Psoas muscle (tissue), 8 donors: Measurements from ENCODE around the gene OSCP1. TPM values are rescaled to one million over a fixed set of nuclear protein-coding genes. Genes with fewer than 3 reads are reported as not detected.
A peak's percentile ranks its signal among the peaks of the same experiment; 100 is the strongest.
"Not testable (repeated sequence)": the region's sequence is repeated elsewhere in the genome, so short reads cannot be mapped to it uniquely, and the experiment has no call there.

ENCODE experiments used
- ATAC-seq, 4 donors: fragments of 200-7000 bp; cut with Tn5 transposase; one replicate each; pipeline ENCODE4 v1.9.1; 2020; ENCODE audit warnings: moderate library complexity in 3 of 4, mild to moderate bottlenecking in 2 of 4
- DNase-seq, 2 donors: peaks; one replicate each; pipeline ENCODE4 v3.0.0-alpha.2; 2020
- H3K27ac ChIP-seq: fragments of 200-600 bp; one replicate; pipeline ENCODE4 v1.8.0; 2022
- H3K27me3 ChIP-seq, 3 donors: fragments of 200-600 bp in 1 of 3; one replicate each; pipeline versions ENCODE4 v1.6.1 to v1.8.0; 2013 to 2022; ENCODE audit warnings: low read length in 2 of 3, mild to moderate bottlenecking in 2 of 3, moderate library complexity in 1 of 3; ENCODE audit not compliant: insufficient read depth in 3 of 3
- H3K36me3 ChIP-seq, 2 donors: fragments of 200-600 bp in 1 of 2; one replicate each; pipeline versions ENCODE4 v1.6.1 to v1.8.0; 2013 to 2022; ENCODE audit warnings: low read depth in 1 of 2, mild to moderate bottlenecking in 1 of 2, moderate library complexity in 1 of 2; ENCODE audit not compliant: insufficient read depth in 1 of 2
- H3K4me1 ChIP-seq: fragments of 200-600 bp; one replicate; pipeline ENCODE4 v1.8.0; 2022
- H3K4me3 ChIP-seq: fragments of 200-600 bp; one replicate; pipeline ENCODE4 v1.8.0; 2022; ENCODE audit warnings: mild to moderate bottlenecking
- H3K9me3 ChIP-seq: fragments of 200-600 bp; one replicate; pipeline ENCODE4 v1.8.0; 2022
- WGBS, 3 donors: extraction: QIAGEN DNeasy Blood & Tissue Kit; methylation state at CpG; one replicate each; pipeline versions ENCODE4 v1.1.6 to v1.1.7; 2013; 5-methylcytosine and 5-hydroxymethylcytosine counted together
- intact Hi-C, 2 donors: fragments of 100-400 bp; cut with DNase I; formaldehyde crosslinking; loops; one replicate each; pipeline versions ENCODE4 v1.11.0 to v1.14.2; 2022
- polyA plus RNA-seq, 3 donors: library from polyadenylated mRNA; stranded (reverse); fragments of 200-250 nt; gene quantifications; one replicate each; pipeline ENCODE4 v1.2.3, GENCODE V29; 2013
- total RNA-seq, 4 donors: library from RNA; stranded (reverse); fragmentation: NEBNext Ultra II Directional in 2 of 4; extraction: Animal tissue kit (Norgen Biotek cat#: 25700) in 2 of 4; gene quantifications; one replicate each; pipeline versions ENCODE4 v1.2.1 to v1.2.4, GENCODE V29; 2021 to 2023
- TF ChIP-seq, protein P1 (sequence below): fragments of 200-600 bp; IDR thresholded peaks from one replicate; pipeline ENCODE4 v1.8.0; 2022; ENCODE audit warnings: antibody characterized with exemption
- donor health status: healthy with polysubstance abuse.
- donor health status: DM: no; HTN: no; CAD: no; lungs with moderate emphysema.
- donor health status: Bipolar disorder and iron deficiency.
- donor health status: healthy.
- donor health status: DM: yes; HTN: yes; CAD: no.
- donor health status: DM: no; HTN: no; CAD: no.
- donor health status: DM: no; HTN: no; CAD: no.
- donor health status: DM: yes; HTN: yes; CAD: no.

The OSCP1 gene
- total and polyA plus RNA-seq, 7 donors: 2.5 to 5.5 (median 4.2) TPM

DNA sequence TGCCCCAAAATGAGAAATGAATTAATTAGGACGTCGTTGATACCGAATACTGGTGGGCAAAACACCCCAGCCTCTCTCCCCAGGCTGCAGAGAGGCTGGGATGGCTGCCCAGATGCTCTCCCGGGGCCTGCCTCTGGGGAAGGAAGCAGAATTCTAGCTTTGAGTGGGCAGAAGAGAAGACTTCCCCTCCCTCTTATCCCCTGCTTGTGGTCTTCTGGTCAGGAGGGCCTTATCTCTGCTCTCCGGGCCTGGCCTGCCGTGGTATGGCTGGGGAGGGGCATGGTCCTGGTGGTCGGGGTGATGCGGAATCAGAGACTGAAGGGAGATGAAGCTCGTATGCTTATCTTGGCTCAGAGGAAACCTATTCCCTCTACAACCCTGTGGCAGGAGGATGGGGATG lies 42.2 kb upstream of the OSCP1 start:
- TF ChIP-seq, protein P1, sequence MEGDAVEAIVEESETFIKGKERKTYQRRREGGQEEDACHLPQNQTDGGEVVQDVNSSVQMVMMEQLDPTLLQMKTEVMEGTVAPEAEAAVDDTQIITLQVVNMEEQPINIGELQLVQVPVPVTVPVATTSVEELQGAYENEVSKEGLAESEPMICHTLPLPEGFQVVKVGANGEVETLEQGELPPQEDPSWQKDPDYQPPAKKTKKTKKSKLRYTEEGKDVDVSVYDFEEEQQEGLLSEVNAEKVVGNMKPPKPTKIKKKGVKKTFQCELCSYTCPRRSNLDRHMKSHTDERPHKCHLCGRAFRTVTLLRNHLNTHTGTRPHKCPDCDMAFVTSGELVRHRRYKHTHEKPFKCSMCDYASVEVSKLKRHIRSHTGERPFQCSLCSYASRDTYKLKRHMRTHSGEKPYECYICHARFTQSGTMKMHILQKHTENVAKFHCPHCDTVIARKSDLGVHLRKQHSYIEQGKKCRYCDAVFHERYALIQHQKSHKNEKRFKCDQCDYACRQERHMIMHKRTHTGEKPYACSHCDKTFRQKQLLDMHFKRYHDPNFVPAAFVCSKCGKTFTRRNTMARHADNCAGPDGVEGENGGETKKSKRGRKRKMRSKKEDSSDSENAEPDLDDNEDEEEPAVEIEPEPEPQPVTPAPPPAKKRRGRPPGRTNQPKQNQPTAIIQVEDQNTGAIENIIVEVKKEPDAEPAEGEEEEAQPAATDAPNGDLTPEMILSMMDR: no peak
- Histone ChIP-seq H3K27ac (no peak overlapping the region), H3K27me3 (peaks cover 0 to 12% (median 0%) of the 10 kb centered on the region in 3 donors), H3K4me1 (no peaks in the 10 kb centered on the region), H3K4me3 (no peak overlapping the region), H3K9me3 (no peaks in the 10 kb centered on the region), H3K36me3 (no peaks in the 10 kb centered on the region)
- ATAC-seq: no peak
- no peak for DNase-seq
- 47 to 55% (median 52%) methylated on average over 9 of the region's 9 CpGs for WGBS, 3 donors
- intact Hi-C loops: no loop called here

DNA sequence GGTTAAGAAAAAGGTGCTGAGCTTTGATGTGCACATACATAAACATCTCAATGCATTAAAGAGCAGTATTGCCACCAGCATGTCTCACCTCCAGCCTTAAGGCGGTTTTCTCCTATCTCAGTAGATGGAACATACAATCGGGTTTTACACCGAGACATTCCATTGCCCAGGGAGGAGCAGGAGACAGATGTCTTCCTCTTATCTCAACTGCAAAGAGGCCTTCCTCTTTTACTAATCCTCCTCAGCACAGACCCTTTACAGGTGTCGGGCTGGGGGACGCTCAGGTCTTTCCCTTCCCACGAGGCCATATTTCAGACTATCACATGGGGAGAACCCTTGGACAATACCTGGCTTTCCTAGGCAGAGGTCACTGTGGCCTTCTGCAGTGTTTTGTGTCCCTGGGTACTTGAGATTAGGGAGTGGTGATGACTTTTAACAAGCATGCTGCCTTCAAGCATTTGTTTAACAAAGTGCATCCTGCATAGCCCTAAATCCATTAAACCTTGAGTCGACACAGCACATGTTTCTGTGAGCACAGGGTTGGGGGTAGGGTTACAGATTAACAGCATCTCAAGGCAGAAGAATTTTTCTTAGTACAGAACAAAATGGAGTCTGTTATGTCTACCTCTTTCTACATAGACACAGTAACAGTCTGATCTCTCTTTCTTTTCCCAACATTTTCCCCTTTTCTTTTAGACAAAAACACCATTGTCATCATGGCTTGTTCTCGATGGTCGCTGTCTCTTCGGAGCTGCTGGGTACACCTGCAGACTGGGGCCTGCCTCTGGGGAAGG lies 39.2 kb upstream of the OSCP1 start:
- ATAC-seq, H3K36me3 ChIP-seq, DNase-seq, H3K27me3 ChIP-seq, H3K9me3 ChIP-seq, H3K4me1 ChIP-seq, H3K27ac ChIP-seq, H3K4me3 ChIP-seq, intact Hi-C loops: not testable (repeated sequence)
- WGBS, 3 donors: 56 to 59% (median 56%) methylated on average over 10 of the region's 10 CpGs

DNA sequence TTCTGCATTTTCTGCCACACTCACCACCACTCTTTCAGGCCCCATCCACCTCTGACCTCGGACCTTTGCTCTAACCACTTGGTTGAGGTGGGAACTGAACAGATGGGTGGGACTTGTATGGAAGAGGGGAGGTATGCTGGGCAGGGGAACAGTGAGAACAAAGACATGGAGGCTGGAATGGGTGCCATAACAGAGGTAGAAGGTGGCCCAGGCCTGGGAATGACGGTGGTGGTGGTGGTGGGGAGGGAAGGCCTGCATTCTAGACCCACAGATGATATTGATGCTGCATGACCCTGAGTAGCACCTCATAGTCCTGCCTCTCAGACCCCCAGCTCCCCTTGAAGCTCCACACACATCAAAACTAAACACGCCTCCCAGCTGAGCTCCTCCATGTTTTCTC lies 37.7 kb upstream of the OSCP1 start:
- intact Hi-C loops: no loop called here
- 75 to 83% (median 76%) methylated on average over 3 of the region's 3 CpGs for WGBS, 3 donors

DNA sequence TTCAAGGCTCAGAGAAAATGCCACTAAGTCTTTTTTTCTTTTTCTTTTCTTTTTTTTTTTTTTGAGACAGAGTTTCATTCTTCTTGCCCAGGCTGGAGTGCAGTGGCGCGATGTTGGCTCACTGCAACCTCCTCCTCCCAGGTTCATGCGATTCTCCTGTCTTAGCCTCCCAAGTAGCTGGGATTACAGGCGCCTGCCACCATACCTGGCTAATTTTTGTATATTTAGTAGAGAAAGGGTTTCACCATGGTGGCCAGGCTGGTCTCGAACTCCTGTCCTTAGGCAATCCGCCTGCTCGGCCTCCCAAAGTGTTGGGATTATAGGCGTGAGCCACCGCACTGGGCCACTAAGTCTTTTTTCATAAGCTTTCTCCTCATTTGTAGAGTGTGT lies 37.1 kb upstream of the OSCP1 start:
- 90 to 97% (median 95%) methylated on average over 9 of the region's 9 CpGs for WGBS, 3 donors
- H3K4me1 ChIP-seq, H3K27ac ChIP-seq, H3K36me3 ChIP-seq, ATAC-seq, DNase-seq, intact Hi-C loops, H3K4me3 ChIP-seq, H3K9me3 ChIP-seq, H3K27me3 ChIP-seq: not testable (repeated sequence)

More for the DNA sequence above, 37.7 kb upstream of the OSCP1 start:
- Histone ChIP-seq H3K4me1 (no peaks in the 10 kb centered on the region), H3K36me3 (no peaks in the 10 kb centered on the region), H3K27me3 (peaks cover 0 to 3% (median 0%) of the 10 kb centered on the region in 3 donors), H3K4me3 (no peak overlapping the region), H3K9me3 (no peaks in the 10 kb centered on the region), H3K27ac (no peak overlapping the region)
- ATAC-seq: no peak
- DNase-seq: no peak
- TF ChIP-seq, protein P1: no peak

DNA sequence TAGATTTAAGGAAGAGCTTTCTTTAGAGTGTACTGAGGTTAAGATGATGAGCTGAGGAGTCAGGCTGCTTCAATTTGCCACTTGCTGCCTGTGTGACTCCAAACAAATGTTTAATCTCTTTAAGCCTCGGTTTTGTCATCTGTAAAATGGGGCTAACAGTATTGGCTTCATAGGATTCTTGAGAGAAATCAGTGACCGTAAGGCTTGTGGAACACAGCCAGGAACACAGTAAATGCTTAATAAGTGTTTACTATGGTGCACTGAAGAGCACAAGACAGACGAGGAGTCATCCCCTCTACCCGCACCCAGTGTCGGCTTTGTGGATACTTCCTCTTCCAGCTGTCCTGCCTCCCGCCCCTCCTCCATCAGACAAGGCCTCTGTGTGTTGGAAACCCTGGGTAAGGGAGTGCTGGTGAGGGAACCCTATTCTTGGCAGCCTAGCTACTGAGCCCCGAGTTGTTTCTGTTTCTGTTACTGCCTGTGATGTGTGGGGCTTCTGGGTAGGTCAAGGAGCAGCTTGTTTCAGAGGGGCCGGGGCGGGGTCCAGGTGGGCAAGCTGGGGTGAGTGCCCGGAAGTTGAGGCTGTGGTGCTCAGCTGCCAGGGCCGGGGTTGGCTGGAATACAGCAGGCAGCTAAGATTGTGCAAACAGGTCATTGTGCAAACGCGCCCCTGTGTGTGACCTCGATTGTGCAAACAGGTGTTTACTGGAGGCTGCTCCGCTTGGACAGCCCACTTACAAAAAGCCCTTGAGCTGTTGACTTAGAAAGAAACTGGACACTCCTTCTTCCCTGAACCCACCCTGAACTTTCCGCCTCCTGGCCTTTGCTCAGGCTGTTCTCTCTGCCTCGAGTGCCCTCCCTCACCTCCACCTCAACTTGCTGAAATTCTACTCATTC lies 36.4 kb upstream of the OSCP1 start:
- DNase-seq (peak in 1 of 2 donors; percentile 49), ATAC-seq (peak; percentile 25 to 64 (median 54))
- TF ChIP-seq, protein P1: no peak
- H3K9me3 ChIP-seq: no peaks in the 10 kb centered on the region
- no peak overlapping the region for H3K4me3 ChIP-seq
- intact Hi-C loops: no loop called here
- H3K36me3 ChIP-seq: no peaks in the 10 kb centered on the region
- no peak overlapping the region for H3K27ac ChIP-seq
- peaks cover 0 to 3% (median 0%) of the 10 kb centered on the region in 3 donors for H3K27me3 ChIP-seq
- no peaks in the 10 kb centered on the region for H3K4me1 ChIP-seq
- 57 to 63% (median 58%) methylated on average over 17 of the region's 17 CpGs for WGBS, 3 donors
